NCI-H2196 (cell line): ENCODE measurements around the gene PLSCR3.
"Not testable (repeated sequence)": the region's sequence is repeated elsewhere in the genome, so short reads cannot be mapped to it uniquely, and the experiment has no call there.

Source experiments
- DNase-seq: peaks from one replicate; lab custom pipeline; 2025; ENCODE audit not compliant: unreplicated experiment; lab: John Stamatoyannopoulos, UW

Gene PLSCR3

GRCh38 chr17:7382901-7383300, 11.4 kb downstream of the PLSCR3 start:
- no peak for DNase-seq

DNA sequence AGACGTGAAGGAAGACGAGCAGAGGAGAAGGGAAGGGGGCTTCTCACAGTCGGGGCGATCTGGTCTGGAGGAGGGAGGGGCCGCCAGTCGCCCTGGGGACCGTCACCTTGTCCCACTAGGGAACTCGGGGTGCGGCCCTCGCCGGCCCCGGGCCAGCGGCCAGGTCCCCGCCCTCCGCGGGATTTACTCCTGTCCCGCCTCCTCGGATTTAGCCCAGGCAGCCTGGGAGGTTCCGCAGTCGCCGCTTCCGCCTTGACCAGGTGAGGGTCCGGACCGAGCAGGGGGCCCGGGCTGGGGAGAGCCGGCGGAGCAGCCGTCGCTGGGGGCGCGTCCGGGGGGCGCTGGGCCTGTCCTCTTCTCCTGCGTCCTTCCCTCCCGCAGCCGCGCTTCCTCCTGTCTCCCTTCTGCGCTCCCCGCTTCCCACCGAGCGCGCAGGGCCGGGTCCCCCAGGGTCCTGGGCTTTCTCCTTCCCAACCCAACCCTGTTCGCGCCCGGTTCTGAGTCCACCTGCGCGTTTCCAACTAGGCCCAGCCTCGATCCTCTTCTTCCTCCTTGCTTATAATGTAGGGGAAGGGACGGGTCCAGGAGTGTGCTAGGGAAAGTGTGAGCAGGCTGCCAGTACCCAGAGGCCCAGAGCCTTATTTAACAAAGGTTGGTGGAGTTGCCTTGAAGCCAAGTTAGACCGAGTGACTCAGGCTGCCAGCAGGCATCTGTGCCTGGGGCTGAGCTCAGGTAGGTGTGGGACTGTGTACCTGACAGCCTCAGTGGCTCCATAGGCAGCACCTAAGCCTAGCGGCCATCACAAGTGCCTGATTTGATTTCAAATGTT, 13.3 kb downstream of the PLSCR3 start, which contains the start of gene TNK1:
Gene TNK1 (plus strand): TSS at position 235 of the 829 bp plus-strand sequence. CDS start 1,838 bp downstream, outside the sequence.
- DNase-seq = no peak

DNA sequence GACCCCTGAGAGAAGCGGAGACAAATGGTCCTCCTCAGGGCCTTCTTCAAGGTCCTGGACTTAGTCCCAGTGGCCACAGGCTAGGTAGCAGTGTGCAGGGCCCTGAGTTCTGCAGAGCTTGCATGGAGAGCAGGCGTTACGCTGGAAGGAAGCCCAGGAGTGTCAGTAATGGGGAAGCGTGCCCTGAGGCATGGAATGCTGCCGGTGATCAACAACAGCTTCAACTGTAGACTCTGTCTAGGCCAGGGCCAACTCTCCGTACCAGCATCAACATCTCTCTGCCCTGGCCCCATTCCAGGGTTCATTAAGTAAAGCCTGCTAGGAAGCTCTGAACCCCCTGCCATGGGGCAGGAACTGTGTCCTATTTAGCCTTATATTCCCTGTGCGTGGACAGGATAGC, 14.0 kb downstream of the PLSCR3 start:
- DNase-seq = no peak

GRCh38 chr17:7379134-7379533, 15.2 kb downstream of the PLSCR3 start:
- no peak for DNase-seq

GRCh38 chr17:7374353-7374752, 20.0 kb downstream of the PLSCR3 start:
- no peak for DNase-seq

DNA sequence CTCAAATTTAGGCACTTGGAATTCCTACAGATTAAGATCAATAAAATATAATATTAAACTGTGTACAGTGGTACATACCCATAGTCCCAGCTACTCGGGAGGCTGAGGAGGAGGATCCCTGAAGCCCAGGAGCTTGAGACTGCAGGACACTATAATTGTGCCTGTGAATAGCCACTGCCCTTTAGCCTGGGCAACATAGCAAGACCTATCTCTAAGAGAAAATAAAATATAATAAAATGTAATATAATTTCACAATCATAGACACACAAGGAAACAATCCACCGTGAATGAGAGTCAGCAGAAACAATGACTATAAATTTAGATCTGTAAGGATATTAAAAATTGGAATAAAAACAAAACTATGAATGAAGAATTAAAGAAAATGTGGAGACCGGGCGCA, 23.5 kb downstream of the PLSCR3 start:
- DNase-seq = no peak

DNA sequence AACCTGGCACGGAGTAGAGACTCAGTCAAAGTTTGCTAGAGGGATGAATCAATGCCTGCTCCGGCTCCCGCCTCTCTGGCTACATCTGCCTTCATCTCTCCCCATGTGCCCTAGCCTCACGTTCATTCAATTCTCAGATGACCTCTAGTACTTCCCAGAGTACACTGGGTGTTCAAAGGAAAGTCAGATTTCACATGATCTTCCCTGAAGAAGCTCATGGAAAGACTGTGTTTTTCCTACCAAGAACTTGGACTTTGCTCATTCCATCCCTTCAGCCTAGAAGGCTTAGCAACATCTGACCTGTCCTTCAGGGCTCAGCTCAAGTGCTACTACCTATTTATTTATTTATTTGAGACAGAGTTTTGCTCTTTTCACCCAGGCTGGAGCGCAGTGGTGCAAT, 24.5 kb downstream of the PLSCR3 start:
- no peak for DNase-seq

- DNase-seq = not testable (repeated sequence)
Measured at GRCh38 chr17:7368599-7368994, 25.7 kb downstream of the PLSCR3 start.

- no peak for DNase-seq
Measured at GRCh38 chr17:7367918-7368598, 26.3 kb downstream of the PLSCR3 start.

GRCh38 chr17:7367083-7367482, 27.2 kb downstream of the PLSCR3 start:
- no peak for DNase-seq

- DNase-seq = not testable (repeated sequence)
Measured at GRCh38 chr17:7365963-7366362, 28.4 kb downstream of the PLSCR3 start.

- DNase-seq = no peak
Measured at GRCh38 chr17:7363311-7363710, 31.0 kb downstream of the PLSCR3 start.

- no peak for DNase-seq
Measured at GRCh38 chr17:7361906-7362305, 32.4 kb downstream of the PLSCR3 start.

DNA sequence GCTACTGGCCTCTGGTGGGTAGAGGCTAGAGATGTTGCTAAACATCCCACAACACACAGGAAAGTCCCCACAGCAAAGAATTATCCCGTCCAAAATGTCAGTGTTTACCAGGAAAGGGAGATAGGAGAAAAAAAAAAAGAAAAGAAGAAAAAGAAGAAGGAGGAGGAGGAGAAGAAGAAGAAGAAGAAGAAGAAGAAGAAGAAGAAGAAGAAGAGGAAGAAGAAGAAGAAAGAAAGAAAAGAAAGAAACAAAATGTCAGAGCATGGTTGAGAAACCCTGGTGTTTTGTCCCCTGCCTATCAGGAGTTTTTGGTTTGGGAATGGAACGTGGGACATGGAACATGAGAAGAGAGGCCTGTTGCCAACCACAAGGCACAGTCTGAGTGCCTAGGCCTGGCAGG, 36.9 kb downstream of the PLSCR3 start:
- no peak for DNase-seq

- DNase-seq = no peak
Measured at GRCh38 chr17:7356756-7357155, 37.6 kb downstream of the PLSCR3 start.

GRCh38 chr17:7356072-7356549, 38.2 kb downstream of the PLSCR3 start:
- peak; percentile 65 for DNase-seq

DNA sequence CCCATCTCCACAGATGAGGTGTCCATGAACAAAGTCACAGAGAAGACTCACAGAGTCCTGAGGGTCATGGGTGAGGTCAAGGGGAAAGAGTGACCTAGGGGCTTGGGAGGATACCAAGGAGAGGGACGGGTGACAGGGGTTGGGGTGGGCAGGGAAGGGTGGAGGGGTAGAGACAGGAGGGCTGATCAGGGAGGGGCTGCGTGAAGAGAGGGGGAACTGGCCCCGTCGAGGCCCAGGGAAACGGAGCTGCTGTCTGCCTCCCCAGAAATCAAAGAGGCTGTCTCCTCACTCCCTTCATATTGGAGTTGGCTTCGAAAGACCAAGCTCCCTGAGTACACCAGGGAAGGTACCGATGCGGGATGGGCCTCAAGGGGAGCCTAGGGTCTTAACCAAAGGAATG, 38.8 kb downstream of the PLSCR3 start:
- DNase-seq = no peak

DNA sequence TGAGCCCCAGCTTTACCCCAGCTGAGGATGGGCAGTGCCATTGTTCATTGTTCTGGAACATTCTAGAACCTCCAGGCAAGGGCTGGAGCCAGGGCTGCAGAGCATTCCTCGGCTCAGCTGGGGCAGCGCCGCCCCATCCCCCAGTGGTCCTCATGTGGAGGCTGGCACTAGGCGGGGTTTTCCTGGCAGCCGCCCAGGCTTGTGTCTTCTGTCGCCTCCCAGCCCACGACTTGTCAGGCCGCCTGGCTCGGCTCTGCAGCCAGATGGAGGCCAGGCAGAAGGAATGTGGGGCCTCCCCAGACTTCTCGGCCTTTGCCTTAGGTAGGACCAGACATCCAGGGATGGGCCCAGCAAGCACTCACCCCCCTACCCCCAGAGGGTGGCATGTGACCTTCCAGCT, 39.3 kb downstream of the PLSCR3 start, which contains the start of gene TMEM95:
Gene TMEM95 (plus strand): TSS at position 104 of the 400 bp plus-strand sequence. CDS start 49 bp downstream, at position 153.
- peak; percentile 1 for DNase-seq

GRCh38 chr17:7354262-7354843, 40.0 kb downstream of the PLSCR3 start:
- DNase-seq = no peak

GRCh38 chr17:7352910-7353635, 41.3 kb downstream of the PLSCR3 start:
- no peak for DNase-seq

DNA sequence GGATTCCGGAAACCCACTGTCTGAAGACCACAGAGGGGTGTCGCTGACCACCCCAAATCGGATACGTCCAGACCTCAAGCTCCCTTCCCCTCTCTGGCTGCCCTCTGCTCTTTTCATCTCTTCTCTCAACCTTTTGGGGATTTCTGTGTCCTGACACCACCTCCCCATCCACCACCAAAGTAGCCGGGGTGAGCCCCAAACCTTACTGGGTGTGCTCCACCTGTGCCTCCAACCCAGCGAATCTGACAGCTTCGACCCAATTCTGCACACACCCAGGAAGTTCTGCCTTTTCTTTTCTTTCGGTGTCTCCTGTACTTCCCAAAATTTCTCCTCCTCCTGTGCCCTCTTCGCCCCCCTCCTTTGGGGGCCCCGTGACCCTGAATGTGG, 41.8 kb downstream of the PLSCR3 start:
- no peak for DNase-seq
